CD4-positive, alpha-beta T cell (primary cell): ENCODE data around the gene GPR137B. TPM values are rescaled to one million over a fixed set of nuclear protein-coding genes. Genes with fewer than 3 reads are reported as not detected.
"Not testable (repeated sequence)": the region's sequence is repeated elsewhere in the genome, so short reads cannot be mapped to it uniquely, and the experiment has no call there.

ENCODE experiments used
- ATAC-seq: fragments of 200-7000 bp; cut with Tn5 transposase; one replicate; pipeline ENCODE4 v1.10.0; 2022; ENCODE audit warnings: mild to moderate bottlenecking; ENCODE audit not compliant: poor library complexity
- CTCF ChIA-PET: fragments of 350-600 bp; sonication (Branson Sonifier 250); formaldehyde crosslinking; loops from one replicate; lab custom pipeline; 2021; ENCODE audit warnings: antibody characterized with exemption, inconsistent platforms; lab: Charles Lee
- POLR2A ChIA-PET: fragments of 350-600 bp; sonication (Branson Sonifier 250); formaldehyde crosslinking; loops from one replicate; lab custom pipeline; 2021; ENCODE audit warnings: antibody characterized with exemption, inconsistent platforms; lab: Charles Lee
- DNase-seq, 14 experiments: peaks; one replicate each; pipeline ENCODE4 v3.0.0-alpha.2; 2013 to 2020; ENCODE audit warnings: mixed read lengths in 2 of 14
- H3K27ac ChIP-seq, 2 donors: one replicate each; pipeline versions ENCODE4 v1.5.1 to v1.7.0; 2013; ENCODE audit warnings: low read length in 2 of 2, low read depth in 1 of 2, mild to moderate bottlenecking in 1 of 2
- H3K27me3 ChIP-seq, 2 experiments: 1 replicate in 1 of 2; 2 replicates in 1 of 2; pipeline versions ENCODE4 v1.6.1 to v1.7.0; 2013; ENCODE audit warnings: low read length in 2 of 2, control low read depth in 1 of 2, mild to moderate bottlenecking in 1 of 2, moderate library complexity in 1 of 2; ENCODE audit not compliant: insufficient read depth in 2 of 2, control insufficient read depth in 1 of 2
- H3K36me3 ChIP-seq: one replicate; pipeline ENCODE4 v1.6.1; 2013; ENCODE audit warnings: low read length, control low read depth; ENCODE audit not compliant: insufficient read depth
- H3K4me1 ChIP-seq: one replicate; pipeline ENCODE4 v1.6.1; 2013; ENCODE audit warnings: low read length, control low read depth; ENCODE audit not compliant: insufficient read depth
- H3K4me3 ChIP-seq: one replicate; pipeline ENCODE4 v1.5.1; 2013; ENCODE audit warnings: mild to moderate bottlenecking, low read length, moderate library complexity
- H3K9me3 ChIP-seq, 2 experiments: 1 replicate in 1 of 2; 2 replicates in 1 of 2; pipeline versions ENCODE4 v1.6.1 to v1.7.0; 2013; ENCODE audit warnings: low read length in 2 of 2, mild to moderate bottlenecking in 2 of 2, control low read depth in 1 of 2, moderate library complexity in 1 of 2; ENCODE audit not compliant: control insufficient read depth in 1 of 2, insufficient read depth in 1 of 2
- H3K27ac Mint-ChIP-seq: one replicate; pipeline ENCODE4 v1.8.0; 2020; ENCODE audit warnings: mixed read lengths
- H3K27me3 Mint-ChIP-seq: one replicate; pipeline ENCODE4 v1.8.0; 2021; ENCODE audit warnings: mixed read lengths
- H3K36me3 Mint-ChIP-seq: one replicate; pipeline ENCODE4 v1.8.0; 2021; ENCODE audit warnings: low read depth, mixed read lengths
- H3K4me1 Mint-ChIP-seq: one replicate; pipeline ENCODE4 v1.8.0; 2021; ENCODE audit warnings: low read depth, mixed read lengths
- H3K4me3 Mint-ChIP-seq: one replicate; pipeline ENCODE4 v1.8.0; 2020; ENCODE audit warnings: mild to moderate bottlenecking, mixed read lengths
- H3K9me3 Mint-ChIP-seq: one replicate; pipeline ENCODE4 v1.8.0; 2020; ENCODE audit warnings: mixed read lengths
- intact Hi-C, 2 experiments: fragments of 100-400 bp; cut with DNase I in 1 of 2; cut with micrococcal nuclease in 1 of 2; formaldehyde crosslinking; loops; one replicate each; pipeline versions ENCODE4 v1.15.1 to v1.9.0; 2023 to 2025; cut with DNase I, micrococcal nuclease
- total RNA-seq, 174 experiments: library from RNA in 2 of 174; stranded (reverse) in 2 of 174; gene quantifications; one replicate each; pipeline ENCODE4 v1.2.3 and lab custom pipeline; 2021 to 2026
- TF ChIP-seq, protein P1 (sequence below): fragments of 200-600 bp; IDR thresholded peaks from one replicate; pipeline ENCODE4 v1.8.0; 2022; ENCODE audit warnings: antibody characterized with exemption, mild to moderate bottlenecking

The GPR137B gene
- total RNA-seq, 2 experiments from 2014 or later, result 6.3 to 7.4 TPM

DNA sequence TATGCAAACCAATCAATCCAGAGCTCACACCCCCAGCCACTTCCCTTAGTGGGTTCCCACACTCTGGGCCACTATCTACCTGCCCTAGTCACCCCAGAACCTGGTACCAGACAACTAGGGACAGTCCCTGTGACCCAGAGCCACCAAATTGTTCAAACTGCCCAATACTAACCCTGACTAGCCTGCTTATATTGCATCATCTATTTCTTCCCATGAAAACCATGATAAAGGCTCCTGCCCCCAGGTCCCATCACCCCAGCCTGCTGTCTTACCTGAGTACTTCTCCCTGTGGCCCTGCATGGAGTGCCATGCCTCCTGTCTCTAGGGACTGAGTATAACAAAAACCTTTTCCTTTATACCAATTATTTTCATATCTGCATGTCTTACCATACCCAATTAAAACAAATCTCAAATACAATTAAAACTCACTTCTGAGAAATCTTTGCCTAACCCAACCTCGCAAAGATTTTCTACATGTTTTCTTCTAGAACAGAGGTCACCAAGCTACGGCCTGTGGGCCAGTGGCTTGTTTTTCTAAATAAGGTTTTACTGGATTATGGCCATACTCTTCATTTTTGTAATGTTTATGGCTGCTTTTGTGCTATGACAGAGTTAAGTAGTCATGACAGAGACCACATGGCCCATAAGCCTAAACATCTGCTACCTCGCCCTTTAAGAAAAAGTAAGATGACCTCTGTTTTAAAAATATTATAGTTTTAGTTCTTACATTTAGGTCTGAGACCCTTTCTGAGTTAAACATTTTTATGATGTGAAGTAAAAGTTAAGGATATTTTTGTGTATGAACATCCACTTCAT lies 46.4 kb upstream of the GPR137B start:
- Mint-ChIP-seq H3K27me3 (peaks cover 32% of the 10 kb centered on the region), H3K4me3 (no peak overlapping the region), H3K4me1 (no peaks in the 10 kb centered on the region), H3K9me3 (no peaks in the 10 kb centered on the region), H3K27ac (no peak overlapping the region), H3K36me3 (no peaks in the 10 kb centered on the region)
- ATAC-seq (no peak), DNase-seq (no peak)
- H3K27me3 ChIP-seq, result peaks cover 0 to 9% of the 10 kb centered on the region in 2 experiments
- peaks cover 0 to 9% of the 10 kb centered on the region in 2 experiments for H3K9me3 ChIP-seq
- no peaks in the 10 kb centered on the region for H3K36me3 ChIP-seq
- H3K4me1 ChIP-seq, result peaks cover 5% of the 10 kb centered on the region
- TF ChIP-seq, protein P1, sequence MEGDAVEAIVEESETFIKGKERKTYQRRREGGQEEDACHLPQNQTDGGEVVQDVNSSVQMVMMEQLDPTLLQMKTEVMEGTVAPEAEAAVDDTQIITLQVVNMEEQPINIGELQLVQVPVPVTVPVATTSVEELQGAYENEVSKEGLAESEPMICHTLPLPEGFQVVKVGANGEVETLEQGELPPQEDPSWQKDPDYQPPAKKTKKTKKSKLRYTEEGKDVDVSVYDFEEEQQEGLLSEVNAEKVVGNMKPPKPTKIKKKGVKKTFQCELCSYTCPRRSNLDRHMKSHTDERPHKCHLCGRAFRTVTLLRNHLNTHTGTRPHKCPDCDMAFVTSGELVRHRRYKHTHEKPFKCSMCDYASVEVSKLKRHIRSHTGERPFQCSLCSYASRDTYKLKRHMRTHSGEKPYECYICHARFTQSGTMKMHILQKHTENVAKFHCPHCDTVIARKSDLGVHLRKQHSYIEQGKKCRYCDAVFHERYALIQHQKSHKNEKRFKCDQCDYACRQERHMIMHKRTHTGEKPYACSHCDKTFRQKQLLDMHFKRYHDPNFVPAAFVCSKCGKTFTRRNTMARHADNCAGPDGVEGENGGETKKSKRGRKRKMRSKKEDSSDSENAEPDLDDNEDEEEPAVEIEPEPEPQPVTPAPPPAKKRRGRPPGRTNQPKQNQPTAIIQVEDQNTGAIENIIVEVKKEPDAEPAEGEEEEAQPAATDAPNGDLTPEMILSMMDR, result no peak
- intact Hi-C loops, result loop anchor here in 1 of 2 experiments (10.0 kb wide), 1 partner anchor 91 kb away; no protein-coding TSS in a partner anchor
- POLR2A ChIA-PET, result no interaction called here
- CTCF ChIA-PET, result no interaction called here
- no peak overlapping the region for H3K4me3 ChIP-seq
- H3K27ac ChIP-seq, result no peak overlapping the region

DNA sequence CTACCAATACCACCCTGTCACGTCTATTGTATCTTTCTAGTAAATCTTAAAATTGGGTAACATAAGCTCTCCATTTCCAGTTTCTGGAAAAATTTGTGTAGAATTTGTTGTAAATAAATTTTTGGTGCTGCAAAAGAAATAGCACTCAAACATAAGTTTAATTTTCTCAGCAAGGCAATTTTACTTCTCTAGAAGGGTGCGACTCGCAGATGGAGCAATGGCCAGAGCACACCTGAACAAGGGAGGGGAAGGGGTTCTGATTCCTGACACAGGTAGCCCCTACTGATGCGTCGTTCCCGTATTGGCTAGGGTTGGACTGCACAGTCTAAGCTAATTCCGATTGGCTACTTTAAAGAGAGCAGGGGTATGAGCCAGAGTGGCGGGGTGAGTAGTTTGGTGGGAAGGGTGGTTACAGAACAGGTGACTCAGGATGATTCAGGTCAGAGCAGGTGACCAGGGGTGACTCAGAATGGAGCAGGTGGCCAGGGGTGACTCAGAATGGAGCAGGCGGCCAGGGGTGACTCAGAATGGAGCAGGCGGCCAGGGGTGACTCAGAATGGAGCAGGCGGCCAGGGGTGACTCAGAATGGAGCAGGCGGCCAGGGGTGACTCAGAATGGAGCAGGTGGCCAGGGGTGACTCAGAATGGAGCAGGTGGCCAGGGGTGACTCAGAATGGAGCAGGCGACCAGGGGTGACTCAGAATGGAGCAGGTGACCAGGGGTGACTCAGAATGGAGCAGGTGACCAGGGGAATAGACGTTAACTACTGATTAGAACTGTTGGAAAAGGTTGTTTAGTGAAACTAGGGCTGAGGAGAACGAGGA lies 45.5 kb upstream of the GPR137B start:
- H3K4me3 ChIP-seq, H3K4me3 Mint-ChIP-seq, CTCF ChIA-PET, H3K27me3 ChIP-seq, H3K4me1 Mint-ChIP-seq, H3K9me3 ChIP-seq, POLR2A ChIA-PET, H3K36me3 Mint-ChIP-seq, H3K4me1 ChIP-seq, H3K36me3 ChIP-seq, H3K9me3 Mint-ChIP-seq: not testable (repeated sequence)
- Mint-ChIP-seq H3K27me3 (peaks cover 32% of the 10 kb centered on the region), H3K27ac (peak overlapping the region; percentile 8)
- intact Hi-C loops, result loop anchor here in 1 of 2 experiments (10.0 kb wide), 1 partner anchor 92 kb away; no protein-coding TSS in a partner anchor
- peak overlapping the region; percentile 2 to 6 for H3K27ac ChIP-seq
- ATAC-seq (peak; percentile 49), DNase-seq (peak; percentile 53 to 93 (median 75))

DNA sequence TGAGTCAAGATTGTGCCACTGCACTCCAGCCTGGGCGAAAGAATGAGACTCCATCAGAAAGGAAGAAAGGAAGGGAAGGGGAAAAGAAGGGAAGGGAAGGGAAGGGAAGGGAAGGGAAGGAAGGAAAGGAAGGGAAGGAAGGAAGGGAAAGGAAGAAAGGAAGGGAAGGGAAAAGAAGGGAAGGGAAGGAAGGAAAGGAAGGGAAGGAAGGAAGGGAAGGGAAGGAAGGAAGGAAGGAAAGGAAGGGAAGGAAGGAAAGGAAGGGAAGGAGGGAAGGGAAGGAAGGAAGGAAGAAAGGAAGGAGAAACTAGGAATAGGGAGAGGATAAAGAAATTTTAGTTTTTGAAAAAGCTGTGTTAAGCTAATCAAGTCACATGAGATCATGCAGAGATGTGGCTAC lies 44.1 kb upstream of the GPR137B start:
- POLR2A ChIA-PET, result no interaction called here
- Histone ChIP-seq H3K4me3 (no peak overlapping the region), H3K9me3 (peaks cover 0 to 9% of the 10 kb centered on the region in 2 experiments), H3K4me1 (peaks cover 5% of the 10 kb centered on the region), H3K27me3 (peaks cover 0 to 5% of the 10 kb centered on the region in 2 experiments), H3K36me3 (no peaks in the 10 kb centered on the region), H3K27ac (no peak overlapping the region)
- Mint-ChIP-seq H3K27ac (no peak overlapping the region), H3K36me3 (no peaks in the 10 kb centered on the region), H3K4me1 (no peaks in the 10 kb centered on the region), H3K27me3 (peaks cover 32% of the 10 kb centered on the region), H3K9me3 (no peaks in the 10 kb centered on the region), H3K4me3 (no peak overlapping the region)
- DNase-seq, result no peak
- no peak for ATAC-seq
- CTCF ChIA-PET, result no interaction called here
- intact Hi-C loops, result loop anchor here in 1 of 2 experiments (10.0 kb wide), 1 partner anchor 93 kb away; no protein-coding TSS in a partner anchor
- TF ChIP-seq, protein P1, result no peak
